ENCODE data around the gene NRBF2. TPM values are rescaled to one million over a fixed set of nuclear protein-coding genes. Genes with fewer than 3 reads are reported as not detected.

NRBF2 gene
- total and polyA plus RNA-seq, 2 of the 4 experiments (the other 2 are of a cell fraction), result 19.9 to 20.6 TPM

- Histone ChIP-seq H3K9me3 (ENCODE audit: control insufficient read depth, insufficient read depth, low read length) (no peaks in the 10 kb centered on the region), H3K4me3 (ENCODE audit: insufficient read depth, low read depth, low read length) (peak overlapping the region; percentile 23; the same call in 1 of the 2 replicates), H2AK9ac (replicated peaks; ENCODE audit: low read depth, low read length, poor library complexity) (no peak overlapping the region), H3K4me2 (ENCODE audit: low read depth, low read length) (peak overlapping the region; percentile 31), H2AFZ (replicated peaks; ENCODE audit: low read length, poor library complexity) (peak overlapping the region; percentile 79), H3K23ac (ENCODE audit: low read depth, low read length) (no peak overlapping the region), H3K9ac (ENCODE audit: low read depth, low read length) (no peak overlapping the region), H3K27me3 (ENCODE audit: control insufficient read depth, insufficient read depth, low read length) (no peaks in the 10 kb centered on the region), H3K4ac (ENCODE audit: low read depth, low read length) (peak overlapping the region; percentile 23), H2BK20ac (ENCODE audit: low read depth, low read length) (no peak overlapping the region), H4K91ac (ENCODE audit: insufficient read depth, low read depth, low read length) (peak overlapping the region; percentile 10; the same call in 1 of the 2 replicates), H4K8ac (ENCODE audit: low read depth in 2 of 2, low read length in 2 of 2) (peak overlapping the region; percentile 66 to 91), H4K20me1 (ENCODE audit: insufficient read depth, low read length) (peaks cover 14% of the 10 kb centered on the region; the same call in 1 of the 2 replicates), H3K18ac (ENCODE audit: low read depth, low read length) (peak overlapping the region; percentile 78; the same call in 1 of the 2 replicates), H3K27ac (ENCODE audit: insufficient read depth, low read length) (no peak overlapping the region), H3K56ac (ENCODE audit: extremely low read depth, insufficient read depth, low read length) (no peak overlapping the region), H3K9me1 (ENCODE audit: insufficient read depth, low read length) (peaks cover 3% of the 10 kb centered on the region; the same call in 1 of the 2 replicates), H3K79me1 (ENCODE audit: low read depth in 1 of 2, low read length in 2 of 2) (peaks cover 5 to 21% of the 10 kb centered on the region in 2 experiments; a peak in 2 of 4 replicates), H3K14ac (replicated peaks; ENCODE audit: low read depth, low read length) (peak overlapping the region; percentile 46), H4K5ac (ENCODE audit: low read depth, low read length) (peak overlapping the region; percentile 94), H3K36me3 (ENCODE audit: control insufficient read depth, insufficient read depth, low read length) (no peaks in the 10 kb centered on the region), H2BK120ac (ENCODE audit: low read depth, low read length) (peak overlapping the region; percentile 11), H2BK15ac (ENCODE audit: low read depth, low read length) (peak overlapping the region; percentile 3; the same call in 1 of the 3 replicates), H2BK5ac (ENCODE audit: low read depth, low read length, poor library complexity, severe bottlenecking) (peak overlapping the region; percentile 18), H2AK5ac (ENCODE audit: low read depth, low read length) (no peak overlapping the region; the same call in 1 of the 2 replicates), H3K4me1 (ENCODE audit: control insufficient read depth, insufficient read depth, low read length) (peaks cover 5% of the 10 kb centered on the region; the same call in 1 of the 2 replicates)
- no TSS peak for BruUV-seq (replicated peaks)
- intact Hi-C loops (cut with micrococcal nuclease), result no loop called here
- TF ChIP-seq CTCF (conservative IDR thresholded peaks at IDR 0.05; ENCODE audit: low read depth, low read length) (no peak), MAFK (IDR thresholded peaks at IDR 0.05; ENCODE audit: low read depth, low read length) (no peak), SMC3 (IDR thresholded peaks at IDR 0.05; ENCODE audit: low read depth, low read length) (no peak), BHLHE40 (IDR thresholded peaks at IDR 0.05; ENCODE audit: low read depth, low read length) (no peak), NFE2L2 (IDR thresholded peaks at IDR 0.05; ENCODE audit: low read depth, low read length) (no peak)
- no peak for ATAC-seq (ENCODE audit: low read depth)
- CTCF ChIA-PET, result interaction anchor here (0.7 to 1.2 kb wide), 2 partner anchors 34 to 49 kb away, joined by 3 to 4 read pairs; no protein-coding TSS in a partner anchor
- dilution Hi-C loops (cut with HindIII; ENCODE audit: low sequenced_read_pairs, unreplicated experiment), result no loop called here
- WGBS, 2 experiments (ENCODE audit: extremely low coverage in 2 of 2, insufficient read length in 1 of 2), result 89% methylated on average over 3 of the region's 6 CpGs; no CpG with 5 or more reads in 1 of the 2 experiments
- no peak for DNase-seq
- in situ Hi-C loops (cut with MboI; ENCODE audit: low sequenced_read_pairs), result loop anchor here (25.0 kb wide), 1 partner anchor 1045 kb away; no protein-coding TSS in a partner anchor
- POLR2A ChIA-PET (ENCODE audit: unreplicated experiment), result no interaction called here
Observed at GRCh38 chr10:63132651-63133055, 475 bp upstream of the NRBF2 start.

Measured in IMR-90 (cell line).